GM21390 (cell line): ENCODE data around the gene MAGEH1.

Source experiments
- ATAC-seq: cut with Tn5 transposase; IDR thresholded peaks from one replicate; pipeline ENCODE4 v1.9.1; 2021; ENCODE audit not compliant: unreplicated experiment

Gene MAGEH1

DNA sequence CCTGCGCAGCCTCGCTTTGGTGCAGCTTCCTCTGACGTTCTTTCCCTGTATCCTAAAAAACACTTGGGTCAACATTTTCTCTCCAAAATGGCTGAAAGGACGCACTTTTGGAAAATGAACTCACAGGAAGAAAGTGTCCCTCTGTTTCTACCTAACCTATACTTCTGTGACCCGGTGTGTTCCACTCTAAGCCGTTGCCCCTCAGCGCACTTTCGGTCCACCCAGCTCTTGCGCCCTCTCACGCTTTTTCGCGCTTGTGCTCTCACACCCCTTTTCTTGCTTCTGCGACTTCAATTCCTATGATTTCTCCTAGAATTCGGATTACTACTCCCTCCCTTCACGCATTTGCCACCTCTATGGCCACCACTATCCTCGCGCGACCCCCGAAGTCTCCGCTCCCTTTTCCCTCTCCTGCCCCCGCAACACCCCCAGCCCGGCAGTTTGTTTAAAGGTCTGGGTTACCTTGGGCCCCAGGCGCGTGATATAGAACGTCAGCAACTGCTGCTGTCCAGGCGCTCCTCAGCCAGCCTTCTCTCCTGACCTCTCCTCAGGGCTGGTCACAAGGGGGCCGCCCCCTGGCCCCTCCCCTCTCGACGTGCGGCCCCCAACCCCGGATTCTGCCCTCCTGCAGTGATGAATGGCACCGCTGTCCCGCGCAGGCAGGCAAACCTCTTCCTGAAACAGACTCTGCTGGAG, 37.5 kb downstream of the MAGEH1 start, which contains the start of gene USP51:
Gene USP51, minus strand, starts transcription at position 535 of the 696 bp plus-strand sequence. CDS start 909 bp downstream, outside the sequence.
- peak; percentile 47 for ATAC-seq

DNA sequence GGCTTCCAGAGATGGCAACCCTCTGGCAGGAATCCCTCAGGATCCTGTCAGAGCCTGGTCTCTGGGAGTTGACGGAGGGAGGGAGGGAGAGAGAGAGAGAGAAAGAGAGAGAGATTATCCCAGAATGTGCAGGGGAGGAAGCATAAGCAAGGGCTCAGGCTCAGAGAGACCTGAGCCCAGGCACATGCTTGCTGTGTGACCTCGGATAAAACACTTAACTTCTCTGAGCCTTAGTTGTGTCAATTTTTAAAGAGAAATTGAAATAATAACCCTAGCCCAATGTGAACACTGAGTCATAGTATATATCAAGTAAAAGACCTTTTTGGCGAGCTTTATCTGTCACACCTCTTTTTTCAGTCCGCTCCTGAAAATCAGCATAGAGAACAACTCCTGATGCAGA, 38.2 kb downstream of the MAGEH1 start:
- ATAC-seq, result no peak

DNA sequence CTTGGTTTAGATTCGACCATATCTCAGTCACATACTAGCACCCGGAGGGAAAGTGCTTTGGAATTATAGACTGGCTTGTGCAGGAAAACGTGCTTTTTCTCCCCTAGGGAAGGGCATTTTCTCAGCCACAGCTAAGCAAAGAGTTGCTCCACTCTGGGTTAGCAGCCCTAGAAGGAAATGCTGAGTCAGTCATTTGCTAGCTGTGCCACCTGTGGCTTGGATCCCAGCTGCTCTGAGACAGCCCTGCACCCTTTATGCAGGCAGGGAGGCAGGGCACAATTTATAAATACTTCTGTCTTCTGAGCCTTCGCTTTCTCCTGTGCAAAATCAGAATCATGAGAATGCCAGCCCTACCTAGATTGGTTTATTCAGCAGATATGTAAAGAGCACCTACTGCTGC, 39.0 kb downstream of the MAGEH1 start:
- no peak for ATAC-seq
